Heart left ventricle (tissue), 13 donors: ENCODE measurements around the gene PLSCR1.

ENCODE experiments used
- POLR2A ChIP-seq, 2 donors: fragments of 450-650 bp; IDR thresholded peaks; one replicate each; pipeline ENCODE4 v1.6.1; 2017; ENCODE audit warnings: antibody characterized with exemption in 2 of 2, mild to moderate bottlenecking in 2 of 2, moderate library complexity in 2 of 2
- TF ChIP-seq, protein P1 (sequence below), 12 donors: fragments of 200-600 bp; sonication (generic) in 4 of 12; IDR thresholded peaks; one replicate each; pipeline versions ENCODE4 v1.5.0 to v1.8.0; 2018 to 2022; ENCODE audit warnings: antibody characterized with exemption in 12 of 12, mild to moderate bottlenecking in 5 of 12
- donor health status: ischemic (EF 13 %, LVEDD 7.1; RV severe dilation, severe dysfunction).
- donor health status: DM: no; HTN: yes; CAD: no.
- donor health status: DM: no; HTN: no; CAD: no.
- donor health status: ischemic (EF 25% LVEDD 6.9; RV normal size, moderate dysfunction).
- donor health status: ischemic (EF 25% LVEDD 5.7; RV mildly dilated, moderate dysfunction).
- donor health status: ischemic (EF 35%, LVEDD 5.7; RV mildly dilated, moderate dysfunction).
- donor health status: nonischemic (EF 11% LVEDD 7.7; RV severe dilation, severe dysfunction).
- donor health status: DM: yes; HTN: yes; CAD: no.
- donor health status: PGD.
- donor health status: ischemic (EF 29% LVEDD 5.4; RV normal size, mild dysfunction).
- donor health status: nonischemic (EF 23%, LVEDD 6.1; RV moderate dilation, normal function).

GRCh38 chr3:146554151-146554760 is 9.8 kb upstream of the PLSCR1 start:
- no peak for TF ChIP-seq POLR2A (IDR thresholded peaks at IDR 0.05)
- TF ChIP-seq, protein P1, sequence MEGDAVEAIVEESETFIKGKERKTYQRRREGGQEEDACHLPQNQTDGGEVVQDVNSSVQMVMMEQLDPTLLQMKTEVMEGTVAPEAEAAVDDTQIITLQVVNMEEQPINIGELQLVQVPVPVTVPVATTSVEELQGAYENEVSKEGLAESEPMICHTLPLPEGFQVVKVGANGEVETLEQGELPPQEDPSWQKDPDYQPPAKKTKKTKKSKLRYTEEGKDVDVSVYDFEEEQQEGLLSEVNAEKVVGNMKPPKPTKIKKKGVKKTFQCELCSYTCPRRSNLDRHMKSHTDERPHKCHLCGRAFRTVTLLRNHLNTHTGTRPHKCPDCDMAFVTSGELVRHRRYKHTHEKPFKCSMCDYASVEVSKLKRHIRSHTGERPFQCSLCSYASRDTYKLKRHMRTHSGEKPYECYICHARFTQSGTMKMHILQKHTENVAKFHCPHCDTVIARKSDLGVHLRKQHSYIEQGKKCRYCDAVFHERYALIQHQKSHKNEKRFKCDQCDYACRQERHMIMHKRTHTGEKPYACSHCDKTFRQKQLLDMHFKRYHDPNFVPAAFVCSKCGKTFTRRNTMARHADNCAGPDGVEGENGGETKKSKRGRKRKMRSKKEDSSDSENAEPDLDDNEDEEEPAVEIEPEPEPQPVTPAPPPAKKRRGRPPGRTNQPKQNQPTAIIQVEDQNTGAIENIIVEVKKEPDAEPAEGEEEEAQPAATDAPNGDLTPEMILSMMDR (IDR thresholded peaks at IDR 0.05): no peak
